Natural killer cell (primary cell): ENCODE results near the gene SLC41A3. TPM values are rescaled to one million over a fixed set of nuclear protein-coding genes. Genes with fewer than 3 reads are reported as not detected.

Source experiments
- ATAC-seq, 3 donors: fragments of 150-1000 bp in 2 of 3; fragments of 200-7000 bp in 1 of 3; cut with Tn5 transposase; 1 replicate in 1 of 3; 2 replicates in 2 of 3; pipeline ENCODE4 v1.10.0; 2021; ENCODE audit warnings: mild to moderate bottlenecking in 2 of 3, moderate library complexity in 2 of 3
- DNase-seq, 2 donors: peaks; one replicate each; pipeline versions ENCODE4 v3.0.0 to v3.0.0-alpha.2; 2013 to 2021; ENCODE audit warnings: mixed read lengths in 1 of 2
- H3K27ac ChIP-seq: one replicate; pipeline ENCODE4 v1.5.1; 2013; ENCODE audit warnings: mild to moderate bottlenecking, low read length
- H3K27me3 ChIP-seq: one replicate; pipeline ENCODE4 v1.6.1; 2013; ENCODE audit warnings: low read length; ENCODE audit not compliant: control insufficient read depth, insufficient read depth
- H3K36me3 ChIP-seq: one replicate; pipeline ENCODE4 v1.6.1; 2013; ENCODE audit warnings: low read length; ENCODE audit not compliant: control insufficient read depth, insufficient read depth
- H3K4me1 ChIP-seq: one replicate; pipeline ENCODE4 v1.6.1; 2013; ENCODE audit warnings: low read length; ENCODE audit not compliant: control insufficient read depth, insufficient read depth
- H3K4me3 ChIP-seq: one replicate; pipeline ENCODE4 v1.5.1; 2013; ENCODE audit warnings: low read length
- H3K9me3 ChIP-seq: one replicate; pipeline ENCODE4 v1.6.1; 2013; ENCODE audit warnings: low read length; ENCODE audit not compliant: control insufficient read depth, insufficient read depth
- H3K27ac Mint-ChIP-seq, 2 donors: one replicate each; pipeline ENCODE4 v1.8.0; 2022; ENCODE audit warnings: mild to moderate bottlenecking in 2 of 2, mixed read lengths in 2 of 2, moderate library complexity in 1 of 2
- H3K27me3 Mint-ChIP-seq, 2 donors: one replicate each; pipeline ENCODE4 v1.8.0; 2022; ENCODE audit warnings: low read depth in 2 of 2, mixed read lengths in 2 of 2
- H3K36me3 Mint-ChIP-seq: one replicate; pipeline ENCODE4 v1.8.0; 2022; ENCODE audit warnings: mixed read lengths
- H3K4me1 Mint-ChIP-seq, 2 donors: one replicate each; pipeline ENCODE4 v1.8.0; 2022; ENCODE audit warnings: mixed read lengths in 2 of 2
- H3K4me3 Mint-ChIP-seq: one replicate; pipeline ENCODE4 v1.8.0; 2022; ENCODE audit warnings: mild to moderate bottlenecking, moderate library complexity, mixed read lengths
- H3K9me3 Mint-ChIP-seq, 2 donors: one replicate each; pipeline ENCODE4 v1.8.0; 2022; ENCODE audit warnings: mixed read lengths in 2 of 2
- WGBS: methylation state at CpG from one replicate; pipeline ENCODE4 v1.1.7; 2013; ENCODE audit warnings: missing lambda C conversion rate; ENCODE audit not compliant: insufficient coverage; 5-methylcytosine and 5-hydroxymethylcytosine counted together
- intact Hi-C: fragments of 100-400 bp; cut with micrococcal nuclease; formaldehyde crosslinking; loops from one replicate; pipeline ENCODE4 v1.14.2; 2022
- total RNA-seq, 4 donors: library from RNA; stranded (reverse); fragments of 120-200 nt in 1 of 4; gene quantifications; one replicate each; pipeline versions ENCODE4 v1.2.3 to v1.2.4, GENCODE V29; 2013 to 2022
- TF ChIP-seq, protein P1 (sequence below): fragments of 200-600 bp; IDR thresholded peaks from one replicate; pipeline ENCODE4 v1.8.0; 2022; ENCODE audit warnings: antibody characterized with exemption

Gene SLC41A3
- total RNA-seq, 3 donors from 2014 or later (not counting 1 experiment from before 2014, with no cell fraction given) = 24.2 to 29.6 (median 27.1) TPM

DNA sequence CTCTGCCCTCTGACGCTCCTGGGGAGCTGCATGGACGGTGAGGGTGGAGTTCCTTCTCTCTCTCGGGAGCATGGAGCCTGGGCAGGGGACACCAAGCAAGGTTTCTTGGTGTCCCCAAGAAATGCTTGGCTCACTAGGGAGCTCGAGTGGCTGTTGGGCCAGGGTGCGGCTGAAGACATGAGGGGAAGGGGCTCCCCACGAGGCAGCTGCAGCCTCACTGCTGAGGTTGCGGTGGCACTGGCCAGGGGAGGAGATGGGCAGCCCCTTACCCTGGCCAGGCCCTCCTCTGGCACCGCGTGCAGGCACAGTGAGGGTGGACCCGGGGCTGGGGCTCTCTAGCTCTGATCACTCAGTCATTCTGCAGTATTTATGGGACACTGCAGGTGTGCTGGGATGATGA is 43.5 kb upstream of the SLC41A3 start:
- Histone ChIP-seq H3K27me3 (no peaks in the 10 kb centered on the region), H3K9me3 (no peaks in the 10 kb centered on the region), H3K27ac (no peak overlapping the region), H3K4me3 (no peak overlapping the region), H3K4me1 (no peaks in the 10 kb centered on the region), H3K36me3 (no peaks in the 10 kb centered on the region)
- ATAC-seq = no peak
- Mint-ChIP-seq H3K4me3 (no peak overlapping the region), H3K27me3 (peaks cover 3 to 19% of the 10 kb centered on the region in 2 donors), H3K36me3 (no peaks in the 10 kb centered on the region), H3K9me3 (no peaks in the 10 kb centered on the region), H3K4me1 (no peaks in the 10 kb centered on the region), H3K27ac (no peak overlapping the region)
- WGBS = 82% methylated on average over 10 of the region's 10 CpGs
- intact Hi-C loops = no loop called here
- TF ChIP-seq, protein P1, sequence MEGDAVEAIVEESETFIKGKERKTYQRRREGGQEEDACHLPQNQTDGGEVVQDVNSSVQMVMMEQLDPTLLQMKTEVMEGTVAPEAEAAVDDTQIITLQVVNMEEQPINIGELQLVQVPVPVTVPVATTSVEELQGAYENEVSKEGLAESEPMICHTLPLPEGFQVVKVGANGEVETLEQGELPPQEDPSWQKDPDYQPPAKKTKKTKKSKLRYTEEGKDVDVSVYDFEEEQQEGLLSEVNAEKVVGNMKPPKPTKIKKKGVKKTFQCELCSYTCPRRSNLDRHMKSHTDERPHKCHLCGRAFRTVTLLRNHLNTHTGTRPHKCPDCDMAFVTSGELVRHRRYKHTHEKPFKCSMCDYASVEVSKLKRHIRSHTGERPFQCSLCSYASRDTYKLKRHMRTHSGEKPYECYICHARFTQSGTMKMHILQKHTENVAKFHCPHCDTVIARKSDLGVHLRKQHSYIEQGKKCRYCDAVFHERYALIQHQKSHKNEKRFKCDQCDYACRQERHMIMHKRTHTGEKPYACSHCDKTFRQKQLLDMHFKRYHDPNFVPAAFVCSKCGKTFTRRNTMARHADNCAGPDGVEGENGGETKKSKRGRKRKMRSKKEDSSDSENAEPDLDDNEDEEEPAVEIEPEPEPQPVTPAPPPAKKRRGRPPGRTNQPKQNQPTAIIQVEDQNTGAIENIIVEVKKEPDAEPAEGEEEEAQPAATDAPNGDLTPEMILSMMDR = no peak
- peak in 1 of 2 donors; percentile 1 for DNase-seq

DNA sequence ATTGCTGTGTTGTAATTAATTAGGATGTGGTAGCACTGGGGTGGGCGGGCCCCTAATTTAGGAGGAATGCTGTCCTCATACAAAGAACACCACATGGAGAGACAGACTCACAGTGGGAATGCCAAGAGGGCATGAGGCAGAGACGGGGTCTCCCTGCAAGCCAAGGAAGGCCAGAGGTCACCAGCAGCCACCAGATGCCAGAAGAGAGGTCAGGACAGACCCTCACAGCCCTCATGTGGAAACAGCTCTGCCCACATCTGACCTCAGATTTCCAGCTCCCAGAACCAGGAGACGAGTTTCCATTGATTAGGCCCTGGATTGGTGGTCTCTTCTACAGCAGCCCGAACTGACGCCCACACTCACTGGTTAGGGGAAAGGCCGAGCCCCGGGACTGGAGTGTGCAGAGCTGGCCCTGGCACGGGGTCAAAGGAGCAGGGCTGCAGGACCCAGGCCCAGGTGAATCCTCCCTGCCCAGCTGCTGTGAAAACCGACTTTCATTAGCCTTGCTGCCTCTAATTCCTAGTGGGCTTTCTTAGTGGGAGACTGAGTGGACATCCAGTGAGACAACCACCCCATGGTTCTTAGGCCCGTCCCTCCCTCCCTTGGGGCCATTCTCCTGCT is 43.0 kb upstream of the SLC41A3 start:
- no peak overlapping the region for H3K4me3 Mint-ChIP-seq
- Histone ChIP-seq H3K4me3 (no peak overlapping the region), H3K36me3 (no peaks in the 10 kb centered on the region), H3K27ac (no peak overlapping the region), H3K9me3 (no peaks in the 10 kb centered on the region), H3K27me3 (no peaks in the 10 kb centered on the region), H3K4me1 (no peaks in the 10 kb centered on the region)
- TF ChIP-seq, protein P1 = no peak
- H3K27me3 Mint-ChIP-seq = peaks cover 2 to 17% of the 10 kb centered on the region in 2 donors
- intact Hi-C loops = no loop called here
- no peaks in the 10 kb centered on the region for H3K4me1 Mint-ChIP-seq
- H3K36me3 Mint-ChIP-seq = no peaks in the 10 kb centered on the region
- 72% methylated on average over 10 of the region's 10 CpGs for WGBS
- H3K27ac Mint-ChIP-seq = no peak overlapping the region
- ATAC-seq (no peak), DNase-seq (peak in 1 of 2 donors; percentile 14)
- no peaks in the 10 kb centered on the region for H3K9me3 Mint-ChIP-seq

DNA sequence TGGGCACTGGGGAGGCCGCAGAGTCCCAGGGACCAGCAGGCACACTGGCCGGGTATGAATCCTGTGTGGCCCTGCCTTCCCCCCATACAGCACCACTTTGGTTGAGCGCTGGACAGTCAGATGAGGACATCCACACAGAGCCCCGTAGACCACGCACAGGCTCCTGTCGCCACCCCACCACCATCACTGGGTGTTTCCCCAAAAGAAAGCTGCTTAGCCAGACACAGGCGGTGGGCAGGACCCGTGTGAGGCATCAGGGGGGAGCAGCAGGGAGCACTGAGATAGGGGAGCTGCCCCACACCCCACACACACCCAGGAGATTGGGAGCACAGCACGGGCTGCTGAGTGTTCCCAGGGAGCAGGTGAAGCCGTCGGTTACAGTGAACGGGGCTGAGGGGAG is 42.4 kb upstream of the SLC41A3 start:
- Mint-ChIP-seq H3K4me1 (no peaks in the 10 kb centered on the region), H3K36me3 (no peaks in the 10 kb centered on the region), H3K9me3 (no peaks in the 10 kb centered on the region), H3K27ac (no peak overlapping the region), H3K4me3 (no peak overlapping the region), H3K27me3 (peaks cover 2 to 17% of the 10 kb centered on the region in 2 donors)
- intact Hi-C loops = no loop called here
- TF ChIP-seq, protein P1 = no peak
- no peak overlapping the region for H3K4me3 ChIP-seq
- 88% methylated on average over 12 of the region's 12 CpGs for WGBS
- no peaks in the 10 kb centered on the region for H3K4me1 ChIP-seq
- H3K27ac ChIP-seq = no peak overlapping the region
- DNase-seq (peak in 1 of 2 donors; percentile 1), ATAC-seq (no peak)
- no peaks in the 10 kb centered on the region for H3K27me3 ChIP-seq
- H3K36me3 ChIP-seq = no peaks in the 10 kb centered on the region
- H3K9me3 ChIP-seq = no peaks in the 10 kb centered on the region

DNA sequence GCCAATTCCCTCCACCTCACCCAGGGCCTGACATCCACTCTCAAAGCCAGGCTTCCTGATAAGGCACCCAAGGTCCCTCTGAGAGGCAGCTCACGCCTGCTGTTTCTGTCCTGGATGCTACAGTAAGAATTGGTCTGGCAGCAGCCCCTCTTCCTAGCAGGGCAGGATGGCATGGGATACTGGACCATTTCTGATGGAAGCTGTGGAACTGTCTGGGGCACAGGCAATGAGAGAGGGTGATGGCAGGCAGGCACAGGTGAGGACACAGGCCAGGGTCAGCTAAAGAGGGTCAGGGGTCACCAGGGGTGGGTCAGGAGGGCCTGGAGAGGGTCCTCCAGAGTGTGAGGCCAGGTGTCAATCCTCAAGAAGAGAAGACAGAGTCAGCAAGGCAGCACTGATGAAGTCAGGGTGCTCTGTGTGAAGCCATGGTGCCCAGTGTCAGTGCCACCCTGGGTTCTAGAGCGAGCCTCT is 41.9 kb upstream of the SLC41A3 start:
- intact Hi-C loops = no loop called here
- WGBS = 81% methylated on average over 2 of the region's 2 CpGs
- no peaks in the 10 kb centered on the region for H3K9me3 ChIP-seq
- no peak overlapping the region for H3K4me3 ChIP-seq
- H3K9me3 Mint-ChIP-seq = no peaks in the 10 kb centered on the region
- no peaks in the 10 kb centered on the region for H3K4me1 Mint-ChIP-seq
- DNase-seq (peak in 1 of 2 donors; percentile 8), ATAC-seq (no peak)
- H3K27ac Mint-ChIP-seq = no peak overlapping the region
- H3K36me3 ChIP-seq = no peaks in the 10 kb centered on the region
- H3K4me3 Mint-ChIP-seq = no peak overlapping the region
- no peaks in the 10 kb centered on the region for H3K36me3 Mint-ChIP-seq
- TF ChIP-seq, protein P1 = no peak
- no peak overlapping the region for H3K27ac ChIP-seq
- no peaks in the 10 kb centered on the region for H3K27me3 ChIP-seq
- H3K4me1 ChIP-seq = no peaks in the 10 kb centered on the region
- peaks cover 5 to 17% of the 10 kb centered on the region in 2 donors for H3K27me3 Mint-ChIP-seq
